HepG2 (cell line): ENCODE measurements around the gene DUS2. TPM values are rescaled to one million over a fixed set of nuclear protein-coding genes. Genes with fewer than 3 reads are reported as not detected.

ENCODE experiments used
- GABPB1 ChIP-seq: IDR thresholded peaks from 2 replicates; pipeline ENCODE4 v1.6.1; 2016; ENCODE audit warnings: mild to moderate bottlenecking, missing genetic modification reagents, moderate library complexity, missing compliant biosample characterization
- GPN1 ChIP-seq: sonication (generic); formaldehyde crosslinking; IDR thresholded peaks from 2 replicates; pipeline ENCODE4 v1.5.1; 2020; ENCODE audit warnings: missing genetic modification reagents, borderline replicate concordance
- MBNL3 ChIP-seq: fragments of 250-450 bp; sonication (Bioruptor Pico); conservative IDR thresholded peaks from 2 replicates; pipeline ENCODE4 v1.8.0; 2022; ENCODE audit warnings: mild to moderate bottlenecking, inconsistent platforms
- MYNN ChIP-seq: sonication (generic); formaldehyde crosslinking; IDR thresholded peaks from 2 replicates; pipeline ENCODE4 v1.4.0; 2020; ENCODE audit warnings: mild to moderate bottlenecking, low read depth, missing genetic modification reagents
- RBM22 ChIP-seq: fragments of 200-400 bp; formaldehyde crosslinking; optimal IDR thresholded peaks from 2 replicates; pipeline ENCODE3; 2017; ENCODE audit warnings: mild to moderate bottlenecking, low read length, moderate library complexity
- RCOR2 ChIP-seq: IDR thresholded peaks from 2 replicates; pipeline ENCODE4 v1.6.1; 2016; ENCODE audit warnings: missing biosample characterization, missing genetic modification reagents
- REXO4 ChIP-seq: sonication (generic); formaldehyde crosslinking; IDR thresholded peaks from 2 replicates; pipeline ENCODE4 v1.8.0; 2022; ENCODE audit warnings: missing genetic modification reagents, mild to moderate bottlenecking, borderline replicate concordance
- RFX1 ChIP-seq: fragments of 450-650 bp; IDR thresholded peaks from 2 replicates; pipeline ENCODE4 v1.6.1; 2017
- SMAD9 ChIP-seq: sonication (generic); formaldehyde crosslinking; IDR thresholded peaks from 2 replicates; pipeline ENCODE4 v1.5.1; 2020; ENCODE audit warnings: mild to moderate bottlenecking, missing genetic modification reagents
- SMYD3 ChIP-seq: sonication (generic); formaldehyde crosslinking; IDR thresholded peaks from 2 replicates; pipeline ENCODE4 v1.8.1; 2023; ENCODE audit warnings: mild to moderate bottlenecking, missing genetic modification reagents
- TOPORS ChIP-seq: sonication (generic); formaldehyde crosslinking; IDR thresholded peaks from 2 replicates; pipeline ENCODE4 v1.8.0; 2023; ENCODE audit warnings: mild to moderate bottlenecking, missing genetic modification reagents
- ZC3H13 ChIP-seq: sonication (generic); formaldehyde crosslinking; IDR thresholded peaks from 2 replicates; pipeline ENCODE4 v1.8.1; 2023; ENCODE audit warnings: mild to moderate bottlenecking, missing genetic modification reagents, moderate library complexity
- ZFP36L1 ChIP-seq: sonication (generic); formaldehyde crosslinking; IDR thresholded peaks from 2 replicates; pipeline ENCODE4 v1.8.0; 2022; ENCODE audit warnings: mild to moderate bottlenecking, missing genetic modification reagents, moderate library complexity
- ZNF234 ChIP-seq: sonication (generic); formaldehyde crosslinking; conservative IDR thresholded peaks from 2 replicates; pipeline ENCODE4 v1.5.1; 2020; ENCODE audit warnings: mild to moderate bottlenecking, missing genetic modification reagents
- ZNF296 ChIP-seq: sonication (generic); formaldehyde crosslinking; conservative IDR thresholded peaks from 2 replicates; pipeline ENCODE4 v1.5.0; 2020; ENCODE audit warnings: mild to moderate bottlenecking, missing genetic modification reagents
- ZNF329 ChIP-seq: sonication (generic); formaldehyde crosslinking; IDR thresholded peaks from 2 replicates; pipeline ENCODE4 v1.9.0; 2021; ENCODE audit warnings: low read depth, mild to moderate bottlenecking, missing genetic modification reagents
- ZNF562 ChIP-seq: sonication (generic); formaldehyde crosslinking; IDR thresholded peaks from 2 replicates; pipeline ENCODE4 v1.8.0; 2022; ENCODE audit warnings: missing genetic modification reagents, borderline replicate concordance
- ZNF879 ChIP-seq: sonication (generic); formaldehyde crosslinking; IDR thresholded peaks from 2 replicates; pipeline ENCODE4 v1.8.1; 2023; ENCODE audit warnings: missing genetic modification reagents
- polyA plus RNA-seq, 8 experiments: library from polyadenylated mRNA; depleted of rRNA in 3 of 8; stranded (reverse) in 7 of 8; unstranded in 1 of 8; fragments of >200 nt; fragmentation: Illumina TruSeq in 4 of 8; extraction: Trizol in 4 of 8; gene quantifications; 2 replicates each; pipeline versions ENCODE4 v1.2.1 to v1.2.3, GENCODE V29; 2011 to 2016; ENCODE audit warnings: low read depth in 4 of 8, missing spikeins in 1 of 8, mixed read lengths in 1 of 8; ENCODE audit not compliant: insufficient read depth in 1 of 8
- total RNA-seq, 5 experiments: library from RNA; depleted of rRNA; stranded (reverse); fragments of >200 nt; fragmentation: Illumina TruSeq; extraction: Trizol; gene quantifications; 2 replicates each; pipeline ENCODE4 v1.2.3, GENCODE V29; 2016; ENCODE audit warnings: low read depth in 1 of 5
- TF ChIP-seq, protein P1 (sequence below): sonication (generic); formaldehyde crosslinking; IDR thresholded peaks from 2 replicates; pipeline ENCODE4 v1.8.1; 2023; ENCODE audit warnings: mild to moderate bottlenecking, missing genetic modification reagents, borderline replicate concordance
- TF ChIP-seq, protein P2 (sequence below): sonication (generic); formaldehyde crosslinking; IDR thresholded peaks from 2 replicates; pipeline ENCODE4 v1.5.1; 2020; ENCODE audit warnings: mild to moderate bottlenecking, missing genetic modification reagents, borderline replicate concordance
- TF ChIP-seq, protein P3 (sequence below): IDR thresholded peaks from 2 replicates; pipeline ENCODE4 v1.6.1; 2016; ENCODE audit warnings: low read depth, control low read depth
- TF ChIP-seq, protein P4 (sequence below): IDR thresholded peaks from 2 replicates; pipeline ENCODE4 v1.6.1; 2016; ENCODE audit warnings: missing genetic modification reagents, missing compliant biosample characterization
- TF ChIP-seq, protein P5 (sequence below): sonication (generic); formaldehyde crosslinking; IDR thresholded peaks from 2 replicates; pipeline ENCODE4 v1.5.1; 2020; ENCODE audit warnings: mild to moderate bottlenecking, missing genetic modification reagents

The DUS2 gene
- total and polyA plus RNA-seq, 2 of the 13 experiments (the other 11 are each of a cell fraction or from before 2014, with no cell fraction given): 17.8 to 25.1 TPM

DNA sequence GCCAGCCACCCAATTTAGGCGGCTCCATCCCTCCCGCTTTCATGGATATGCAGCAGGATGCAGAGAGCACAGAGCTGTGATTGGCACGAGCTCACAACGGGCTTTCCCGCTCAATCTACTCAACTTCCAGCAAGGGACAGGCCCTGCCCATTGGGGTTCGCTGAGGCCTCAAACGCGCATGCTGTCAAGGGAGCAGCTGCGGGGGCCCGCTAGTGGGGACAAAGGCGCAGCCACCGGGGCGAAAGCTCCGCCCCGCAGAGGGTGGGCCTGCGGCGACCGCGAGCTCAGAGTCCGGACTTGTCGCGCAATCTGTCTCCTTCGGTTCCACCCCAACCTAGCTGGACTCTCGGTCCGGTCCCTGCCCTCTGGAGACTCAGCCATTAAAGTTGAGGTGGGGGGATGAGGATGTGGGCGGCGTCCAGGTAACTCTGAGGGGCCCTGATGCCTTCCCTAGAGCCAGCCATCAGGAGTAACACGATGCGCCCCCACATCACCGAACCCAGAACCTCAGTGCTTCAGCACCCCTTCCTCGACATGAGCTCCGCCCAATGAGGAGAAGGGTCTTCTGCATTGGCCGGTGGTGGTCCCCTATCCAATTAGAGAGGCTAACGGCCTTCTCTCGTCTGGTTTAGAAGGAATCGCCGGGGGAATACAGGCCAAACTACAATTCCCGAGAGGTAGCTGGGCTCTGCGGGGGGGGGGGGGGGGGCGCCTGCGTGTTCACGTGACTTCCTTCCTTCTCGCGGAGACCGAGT is 61.6 kb downstream of the DUS2 start (continued):
- TF ChIP-seq RCOR2 (CRISPR knock-in tag) (peak; percentile 83), REXO4 (no peak), GABPB1 (CRISPR knock-in tag) (peak; percentile 81), RBM22 (peak; percentile 77), RFX1 (no peak), SMAD9 (0 out of 2 replicates have a peak, but pooled peaks have one; percentile 24), TOPORS (CRISPR knock-in tag) (peak; percentile 74; the same call in 1 of the 2 replicates), ZC3H13 (CRISPR knock-in tag) (peak; percentile 94; the same call in 1 of the 2 replicates), ZFP36L1 (CRISPR knock-in tag) (peak; percentile 99), GPN1 (CRISPR knock-in tag) (no peak; the same call in 1 of the 2 replicates), ZNF329 (CRISPR knock-in tag) (peak; percentile 78; the same call in 1 of the 2 replicates), ZNF879 (CRISPR knock-in tag) (peak; percentile 90; the same call in 1 of the 2 replicates), ZNF296 (peak; percentile 87; the same call in 1 of the 2 replicates), ZNF562 (CRISPR knock-in tag) (no peak), MBNL3 (no peak), SMYD3 (CRISPR knock-in tag) (peak; percentile 83; the same call in 1 of the 2 replicates), ZNF234 (CRISPR knock-in tag) (no peak), MYNN (CRISPR knock-in tag) (no peak; the same call in 1 of the 2 replicates)
- TF ChIP-seq, protein P1, sequence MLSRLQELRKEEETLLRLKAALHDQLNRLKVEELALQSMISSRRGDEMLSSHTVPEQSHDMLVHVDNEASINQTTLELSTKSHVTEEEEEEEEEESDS: peak; percentile 25; the same call in 1 of the 2 replicates
- TF ChIP-seq, protein P2, sequence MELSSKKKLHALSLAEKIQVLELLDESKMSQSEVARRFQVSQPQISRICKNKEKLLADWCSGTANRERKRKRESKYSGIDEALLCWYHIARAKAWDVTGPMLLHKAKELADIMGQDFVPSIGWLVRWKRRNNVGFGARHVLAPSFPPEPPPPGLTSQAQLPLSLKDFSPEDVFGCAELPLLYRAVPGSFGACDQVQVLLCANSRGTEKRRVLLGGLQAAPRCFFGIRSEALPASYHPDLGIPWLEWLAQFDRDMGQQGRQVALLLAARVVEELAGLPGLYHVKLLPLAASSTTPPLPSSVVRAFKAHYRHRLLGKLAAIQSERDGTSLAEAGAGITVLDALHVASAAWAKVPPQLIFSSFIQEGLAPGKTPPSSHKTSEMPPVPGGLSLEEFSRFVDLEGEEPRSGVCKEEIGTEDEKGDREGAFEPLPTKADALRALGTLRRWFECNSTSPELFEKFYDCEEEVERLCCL (CRISPR knock-in tag): peak; percentile 86; the same call in 1 of the 2 replicates
- TF ChIP-seq, protein P3, sequence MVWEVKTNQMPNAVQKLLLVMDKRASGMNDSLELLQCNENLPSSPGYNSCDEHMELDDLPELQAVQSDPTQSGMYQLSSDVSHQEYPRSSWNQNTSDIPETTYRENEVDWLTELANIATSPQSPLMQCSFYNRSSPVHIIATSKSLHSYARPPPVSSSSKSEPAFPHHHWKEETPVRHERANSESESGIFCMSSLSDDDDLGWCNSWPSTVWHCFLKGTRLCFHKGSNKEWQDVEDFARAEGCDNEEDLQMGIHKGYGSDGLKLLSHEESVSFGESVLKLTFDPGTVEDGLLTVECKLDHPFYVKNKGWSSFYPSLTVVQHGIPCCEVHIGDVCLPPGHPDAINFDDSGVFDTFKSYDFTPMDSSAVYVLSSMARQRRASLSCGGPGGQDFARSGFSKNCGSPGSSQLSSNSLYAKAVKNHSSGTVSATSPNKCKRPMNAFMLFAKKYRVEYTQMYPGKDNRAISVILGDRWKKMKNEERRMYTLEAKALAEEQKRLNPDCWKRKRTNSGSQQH: peak; percentile 13; the same call in 1 of the 2 replicates
- TF ChIP-seq, protein P4, sequence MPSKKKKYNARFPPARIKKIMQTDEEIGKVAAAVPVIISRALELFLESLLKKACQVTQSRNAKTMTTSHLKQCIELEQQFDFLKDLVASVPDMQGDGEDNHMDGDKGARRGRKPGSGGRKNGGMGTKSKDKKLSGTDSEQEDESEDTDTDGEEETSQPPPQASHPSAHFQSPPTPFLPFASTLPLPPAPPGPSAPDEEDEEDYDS (CRISPR knock-in tag): peak; percentile 93
- TF ChIP-seq, protein P5, sequence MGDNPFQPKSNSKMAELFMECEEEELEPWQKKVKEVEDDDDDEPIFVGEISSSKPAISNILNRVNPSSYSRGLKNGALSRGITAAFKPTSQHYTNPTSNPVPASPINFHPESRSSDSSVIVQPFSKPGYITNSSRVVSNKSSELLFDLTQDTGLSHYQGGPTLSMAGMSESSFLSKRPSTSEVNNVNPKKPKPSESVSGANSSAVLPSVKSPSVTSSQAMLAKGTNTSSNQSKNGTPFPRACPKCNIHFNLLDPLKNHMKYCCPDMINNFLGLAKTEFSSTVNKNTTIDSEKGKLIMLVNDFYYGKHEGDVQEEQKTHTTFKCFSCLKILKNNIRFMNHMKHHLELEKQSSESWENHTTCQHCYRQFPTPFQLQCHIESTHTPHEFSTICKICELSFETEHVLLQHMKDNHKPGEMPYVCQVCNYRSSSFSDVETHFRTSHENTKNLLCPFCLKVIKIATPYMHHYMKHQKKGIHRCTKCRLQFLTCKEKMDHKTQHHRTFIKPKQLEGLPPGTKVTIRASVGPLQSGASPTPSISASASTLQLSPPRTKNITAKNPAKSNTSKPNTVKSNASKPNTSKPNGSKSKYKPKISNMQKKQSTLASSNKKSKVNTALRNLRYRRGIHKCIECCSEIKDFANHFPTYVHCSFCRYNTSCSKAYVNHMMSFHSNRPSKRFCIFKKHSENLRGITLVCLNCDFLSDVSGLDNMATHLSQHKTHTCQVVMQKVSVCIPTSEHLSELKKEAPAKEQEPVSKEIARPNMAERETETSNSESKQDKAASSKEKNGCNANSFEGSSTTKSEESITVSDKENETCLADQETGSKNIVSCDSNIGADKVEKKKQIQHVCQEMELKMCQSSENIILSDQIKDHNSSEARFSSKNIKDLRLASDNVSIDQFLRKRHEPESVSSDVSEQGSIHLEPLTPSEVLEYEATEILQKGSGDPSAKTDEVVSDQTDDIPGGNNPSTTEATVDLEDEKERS (CRISPR knock-in tag): peak; percentile 95
